Trophoblast cell (in vitro differentiated cells and primary cell): ENCODE measurements around the gene MGMT.

Source experiments
- DNase-seq, 2 donors: peaks; one replicate each; pipeline ENCODE4 v3.0.0-alpha.2; 2016
- H2AFZ ChIP-seq: 2 replicates; pipeline ENCODE4 v1.6.1; 2013; ENCODE audit warnings: low read length, moderate library complexity, mild to moderate bottlenecking; ENCODE audit not compliant: insufficient read depth, poor library complexity
- H2AK5ac ChIP-seq: 2 replicates; pipeline ENCODE4 v1.6.1; 2013; ENCODE audit warnings: mild to moderate bottlenecking, low read length
- H2BK120ac ChIP-seq: 2 replicates; pipeline ENCODE4 v1.6.1; 2013; ENCODE audit warnings: low read length, mild to moderate bottlenecking, moderate library complexity; ENCODE audit not compliant: insufficient read depth, poor library complexity
- H2BK12ac ChIP-seq: 2 replicates; pipeline ENCODE4 v1.6.1; 2013; ENCODE audit warnings: mild to moderate bottlenecking, low read length, moderate library complexity
- H2BK5ac ChIP-seq: 2 replicates; pipeline ENCODE4 v1.6.1; 2013; ENCODE audit warnings: low read length, low read depth, moderate library complexity, mild to moderate bottlenecking; ENCODE audit not compliant: poor library complexity
- H3K14ac ChIP-seq: 2 replicates; pipeline ENCODE4 v1.6.1; 2013; ENCODE audit warnings: mild to moderate bottlenecking, low read length
- H3K18ac ChIP-seq: 2 replicates; pipeline ENCODE4 v1.6.1; 2013; ENCODE audit warnings: mild to moderate bottlenecking, low read length
- H3K23ac ChIP-seq: 2 replicates; pipeline ENCODE4 v1.6.1; 2013; ENCODE audit warnings: low read length
- H3K27ac ChIP-seq: 2 replicates; pipeline ENCODE4 v1.5.1; 2013; ENCODE audit warnings: low read depth, mild to moderate bottlenecking, inconsistent platforms, low read length, moderate library complexity
- H3K27me3 ChIP-seq: 2 replicates; pipeline ENCODE4 v1.6.1; 2013; ENCODE audit warnings: inconsistent platforms, mild to moderate bottlenecking, low read length, moderate library complexity; ENCODE audit not compliant: insufficient read depth
- H3K36me3 ChIP-seq, 2 experiments: 1 replicate in 1 of 2; 2 replicates in 1 of 2; pipeline ENCODE4 v1.6.1; 2013; ENCODE audit warnings: low read length in 2 of 2, mild to moderate bottlenecking in 2 of 2, moderate library complexity in 1 of 2; ENCODE audit not compliant: insufficient read depth in 2 of 2, control insufficient read depth in 1 of 2
- H3K4ac ChIP-seq: 2 replicates; pipeline ENCODE4 v1.6.1; 2013; ENCODE audit warnings: low read depth, mild to moderate bottlenecking, low read length, moderate library complexity
- H3K4me1 ChIP-seq, 2 experiments: 1 replicate in 1 of 2; 2 replicates in 1 of 2; pipeline ENCODE4 v1.6.1; 2013; ENCODE audit warnings: low read length in 2 of 2, mild to moderate bottlenecking in 2 of 2, moderate library complexity in 1 of 2; ENCODE audit not compliant: insufficient read depth in 2 of 2, control insufficient read depth in 1 of 2
- H3K4me2 ChIP-seq: 2 replicates; pipeline ENCODE4 v1.6.1; 2013; ENCODE audit warnings: inconsistent platforms, mild to moderate bottlenecking, low read length, moderate library complexity
- H3K4me3 ChIP-seq: 2 replicates; pipeline ENCODE4 v1.5.1; 2013; ENCODE audit warnings: mild to moderate bottlenecking, low read depth, low read length, inconsistent platforms
- H3K79me1 ChIP-seq: one replicate; pipeline ENCODE4 v1.6.1; 2013; ENCODE audit warnings: low read length
- H3K79me2 ChIP-seq: 2 replicates; pipeline ENCODE4 v1.6.1; 2013; ENCODE audit warnings: low read length, mild to moderate bottlenecking; ENCODE audit not compliant: control insufficient read depth, insufficient read depth, poor library complexity
- H3K9ac ChIP-seq: 2 replicates; pipeline ENCODE4 v1.6.1; 2013; ENCODE audit warnings: mild to moderate bottlenecking, low read length
- H3K9me3 ChIP-seq: 2 replicates; pipeline ENCODE4 v1.6.1; 2013; ENCODE audit warnings: low read depth, mild to moderate bottlenecking, control low read depth, inconsistent platforms, low read length; ENCODE audit not compliant: insufficient read depth
- H4K12ac ChIP-seq: 2 replicates; pipeline ENCODE4 v1.6.1; 2013; ENCODE audit warnings: low read depth, mild to moderate bottlenecking, low read length, moderate library complexity
- H4K8ac ChIP-seq: 2 replicates; pipeline ENCODE4 v1.6.1; 2013; ENCODE audit warnings: low read depth, mild to moderate bottlenecking, low read length, moderate library complexity
- H4K91ac ChIP-seq: one replicate; pipeline ENCODE4 v1.6.1; 2013; ENCODE audit warnings: low read depth, mild to moderate bottlenecking, low read length, moderate library complexity
- WGBS: extraction: QIAGEN DNeasy Blood & Tissue Kit; methylation state at CpG from one replicate; pipeline ENCODE4 v1.1.7; 2013; ENCODE audit warnings: missing lambda C conversion rate; ENCODE audit not compliant: insufficient read length, insufficient coverage; ENCODE audit errors: extremely low coverage; 5-methylcytosine and 5-hydroxymethylcytosine counted together

The MGMT gene

DNA sequence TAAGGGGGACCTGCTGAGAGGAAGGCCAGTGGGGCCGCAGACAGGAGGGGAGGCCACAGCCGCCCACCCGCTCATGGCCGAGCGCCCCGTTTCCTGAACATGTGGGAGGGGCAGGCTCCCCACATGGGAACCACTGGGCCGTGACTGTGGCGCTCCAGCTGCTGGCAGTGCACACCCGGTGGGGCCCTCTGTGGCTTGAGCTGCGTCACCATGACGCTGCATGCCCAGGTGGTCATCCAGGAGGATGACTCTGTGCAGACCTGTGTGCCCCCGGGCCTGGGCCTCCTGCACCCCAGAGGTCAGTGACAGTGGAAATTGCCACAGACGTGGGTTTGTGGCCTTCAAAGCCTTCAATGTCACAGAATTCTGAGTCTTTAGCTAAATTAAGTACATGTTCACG, 85.1 kb downstream of the MGMT start:
- WGBS = no CpG with 5 or more reads among the region's 14 CpGs
- H3K36me3 ChIP-seq = no peaks in the 10 kb centered on the region
- H2AK5ac ChIP-seq = no peak overlapping the region
- H2AFZ ChIP-seq = no peak overlapping the region
- H3K79me2 ChIP-seq = no peaks in the 10 kb centered on the region
- H3K9me3 ChIP-seq = peaks cover 1% of the 10 kb centered on the region
- no peak overlapping the region for H3K4me2 ChIP-seq
- H3K4me1 ChIP-seq = no peaks in the 10 kb centered on the region
- H3K23ac ChIP-seq = no peak overlapping the region
- no peak overlapping the region for H3K4me3 ChIP-seq
- H3K18ac ChIP-seq = no peak overlapping the region
- no peak overlapping the region for H2BK12ac ChIP-seq
- H2BK120ac ChIP-seq = no peak overlapping the region
- H2BK5ac ChIP-seq = no peak overlapping the region
- H3K9ac ChIP-seq = no peak overlapping the region
- no peaks in the 10 kb centered on the region for H3K79me1 ChIP-seq
- no peak overlapping the region for H3K27ac ChIP-seq
- no peak overlapping the region for H3K4ac ChIP-seq
- H4K8ac ChIP-seq = no peak overlapping the region
- no peak overlapping the region for H4K12ac ChIP-seq
- no peaks in the 10 kb centered on the region for H3K27me3 ChIP-seq
- DNase-seq = no peak
- no peak overlapping the region for H4K91ac ChIP-seq
- H3K14ac ChIP-seq = no peak overlapping the region

DNA sequence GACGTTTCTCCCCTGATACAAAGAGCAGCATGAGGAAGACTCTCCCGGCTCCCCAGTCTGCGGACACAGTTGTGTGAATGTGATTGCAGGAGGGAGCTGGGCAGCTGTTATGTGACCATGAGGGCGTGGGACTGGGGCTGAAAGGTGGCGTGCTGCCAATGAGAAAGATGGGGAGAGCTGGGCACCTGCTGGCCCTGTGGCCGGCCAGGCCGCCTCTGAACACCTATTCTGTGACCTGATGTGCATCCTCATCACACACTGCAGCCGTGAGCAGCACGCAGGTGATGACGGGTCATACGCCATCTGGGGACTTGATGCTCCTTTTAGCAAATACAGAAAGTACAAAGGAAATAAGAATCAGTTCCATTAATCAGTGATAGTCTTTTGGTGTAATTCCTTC, 86.9 kb downstream of the MGMT start:
- no peak overlapping the region for H4K8ac ChIP-seq
- no peak overlapping the region for H3K18ac ChIP-seq
- no peak overlapping the region for H3K4ac ChIP-seq
- no peak overlapping the region for H3K9ac ChIP-seq
- no peak overlapping the region for H4K91ac ChIP-seq
- no peak overlapping the region for H3K4me3 ChIP-seq
- H3K9me3 ChIP-seq = peaks cover 1% of the 10 kb centered on the region
- H3K79me2 ChIP-seq = no peaks in the 10 kb centered on the region
- H3K27me3 ChIP-seq = no peaks in the 10 kb centered on the region
- no CpG with 5 or more reads among the region's 11 CpGs for WGBS
- no peak overlapping the region for H2BK5ac ChIP-seq
- H3K4me1 ChIP-seq = no peaks in the 10 kb centered on the region
- no peak overlapping the region for H3K4me2 ChIP-seq
- H2BK12ac ChIP-seq = no peak overlapping the region
- H4K12ac ChIP-seq = no peak overlapping the region
- H3K14ac ChIP-seq = no peak overlapping the region
- no peak overlapping the region for H3K23ac ChIP-seq
- no peaks in the 10 kb centered on the region for H3K79me1 ChIP-seq
- H3K36me3 ChIP-seq = no peaks in the 10 kb centered on the region
- no peak overlapping the region for H2AK5ac ChIP-seq
- DNase-seq = no peak
- H2AFZ ChIP-seq = no peak overlapping the region
- no peak overlapping the region for H2BK120ac ChIP-seq
- no peak overlapping the region for H3K27ac ChIP-seq

DNA sequence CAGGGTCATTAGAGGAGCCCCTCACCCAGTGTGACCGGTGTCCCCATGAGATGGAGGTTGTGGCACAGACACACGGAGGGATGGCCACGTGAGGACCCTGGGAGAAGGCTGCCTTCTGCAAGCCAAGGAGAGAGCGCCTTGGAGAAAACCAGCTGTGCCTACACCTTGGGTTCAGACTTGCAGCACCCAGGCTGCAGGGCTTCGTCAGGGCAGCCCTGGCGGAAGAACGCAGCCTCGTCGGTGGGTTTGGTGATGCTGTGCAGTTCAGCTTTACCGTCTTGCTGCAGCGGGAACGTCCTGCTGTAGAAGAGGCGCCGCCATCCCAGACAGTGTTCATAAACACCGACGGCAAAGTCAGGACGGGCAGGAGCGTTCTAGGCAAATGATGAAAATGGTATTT, 89.3 kb downstream of the MGMT start:
- Histone ChIP-seq H3K9me3 (peaks cover 1% of the 10 kb centered on the region), H3K36me3 (no peaks in the 10 kb centered on the region), H2BK120ac (no peak overlapping the region), H3K79me2 (no peaks in the 10 kb centered on the region), H2AFZ (no peak overlapping the region), H4K12ac (no peak overlapping the region), H3K27ac (no peak overlapping the region), H2BK5ac (no peak overlapping the region), H3K4me1 (no peaks in the 10 kb centered on the region), H3K9ac (no peak overlapping the region), H3K79me1 (no peaks in the 10 kb centered on the region), H3K4me3 (no peak overlapping the region), H3K27me3 (no peaks in the 10 kb centered on the region), H4K91ac (no peak overlapping the region), H2AK5ac (no peak overlapping the region), H3K4me2 (no peak overlapping the region), H2BK12ac (no peak overlapping the region), H3K23ac (no peak overlapping the region), H4K8ac (no peak overlapping the region), H3K14ac (no peak overlapping the region), H3K18ac (no peak overlapping the region), H3K4ac (no peak overlapping the region)
- no peak for DNase-seq
- no CpG with 5 or more reads among the region's 18 CpGs for WGBS

DNA sequence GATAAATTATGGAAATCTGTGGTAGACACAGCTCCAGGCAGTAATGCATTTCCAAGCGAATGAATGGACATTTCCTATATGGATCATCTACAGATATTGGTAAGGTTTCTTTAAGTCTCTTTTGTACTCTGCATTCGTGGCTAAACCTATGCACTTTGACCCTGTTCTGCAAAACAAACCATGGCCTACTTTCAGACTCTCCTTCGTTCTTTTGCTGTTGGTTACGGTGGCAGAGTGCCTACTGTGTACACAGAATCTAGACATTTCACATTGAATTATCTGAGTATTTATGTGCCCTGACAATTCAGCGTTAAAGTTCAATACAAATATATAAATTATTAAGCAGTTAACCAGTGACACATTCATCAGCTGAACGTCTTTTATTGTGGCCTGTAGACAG, 93.3 kb downstream of the MGMT start:
- Histone ChIP-seq H3K14ac (no peak overlapping the region), H2BK5ac (no peak overlapping the region), H2AFZ (no peak overlapping the region), H3K9ac (no peak overlapping the region), H3K23ac (no peak overlapping the region), H3K27me3 (no peaks in the 10 kb centered on the region), H2BK120ac (no peak overlapping the region), H3K4me3 (no peak overlapping the region), H4K12ac (no peak overlapping the region), H4K91ac (no peak overlapping the region), H3K4me1 (no peaks in the 10 kb centered on the region), H3K9me3 (peaks cover 2% of the 10 kb centered on the region), H3K18ac (no peak overlapping the region), H2BK12ac (no peak overlapping the region), H3K36me3 (no peaks in the 10 kb centered on the region), H3K79me1 (no peaks in the 10 kb centered on the region), H3K4ac (no peak overlapping the region), H3K4me2 (no peak overlapping the region), H4K8ac (no peak overlapping the region), H3K79me2 (no peaks in the 10 kb centered on the region), H3K27ac (no peak overlapping the region), H2AK5ac (no peak overlapping the region)
- no CpG with 5 or more reads among the region's 6 CpGs for WGBS
- no peak for DNase-seq
